NCI-H2196 treated with DMSO at 0.1 percent for 48 hours (cell line): ENCODE measurements around the gene UBE2F.

Source experiments
- DNase-seq: peaks from one replicate; lab custom pipeline; 2025; ENCODE audit not compliant: unreplicated experiment; lab: John Stamatoyannopoulos, UW

The UBE2F gene

DNA sequence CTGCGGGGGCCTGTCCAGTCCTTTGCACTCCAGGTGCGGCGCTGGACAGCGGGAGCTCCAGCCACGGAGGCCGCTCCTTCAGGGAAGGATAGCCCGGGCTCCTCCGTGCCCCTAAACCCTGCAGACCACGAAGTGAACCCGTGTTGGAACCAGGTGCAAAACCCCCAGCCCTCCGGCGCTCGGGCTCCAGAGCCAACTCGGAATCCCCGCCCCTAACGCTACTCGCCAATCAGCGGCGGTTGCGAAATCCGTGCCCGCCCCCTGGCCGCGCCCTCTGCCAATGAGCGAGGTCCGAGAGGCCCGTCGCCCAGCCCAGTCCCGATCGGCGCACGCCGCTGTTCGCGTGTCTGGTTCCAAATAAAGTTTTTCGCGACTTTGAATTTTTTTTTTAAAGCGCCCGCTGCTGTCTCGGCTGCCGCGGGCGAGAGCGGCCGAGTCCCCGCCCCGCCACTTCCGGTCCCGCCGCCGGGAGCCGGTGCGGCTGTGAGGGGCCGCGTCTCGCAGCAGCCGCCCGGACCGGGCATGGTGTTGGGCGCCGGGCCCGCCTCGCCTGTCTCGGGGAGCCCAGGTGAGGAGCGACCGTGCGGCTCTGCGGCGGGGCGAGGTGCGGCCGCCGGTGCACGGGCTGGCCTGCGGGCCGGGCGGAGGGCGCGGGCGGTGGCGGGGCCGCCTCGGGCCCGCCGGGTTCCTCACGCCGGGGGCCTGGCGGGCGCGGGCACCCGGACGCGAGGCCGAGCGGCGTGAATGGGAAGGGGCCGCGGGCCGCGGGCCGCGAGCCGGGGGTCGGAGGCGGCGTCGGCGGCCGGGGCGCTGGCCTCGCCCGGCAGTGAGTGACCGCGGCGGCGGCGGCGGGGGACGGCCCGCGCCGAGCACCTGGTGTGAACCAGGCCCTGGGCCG, at the start of gene UBE2F:
Gene UBE2F, plus strand, starts transcription at position 450 of the 898 bp plus-strand sequence. CDS start 6,094 bp downstream, outside the sequence.
- peak; percentile 95 for DNase-seq

- no peak for DNase-seq
Observed at GRCh38 chr2:237917696-237918374, 49.0 kb upstream of the UBE2F start.

GRCh38 chr2:237919593-237919992, 47.2 kb upstream of the UBE2F start:
- DNase-seq: no peak

- no peak for DNase-seq
Observed at GRCh38 chr2:237920673-237921072, 46.1 kb upstream of the UBE2F start.

GRCh38 chr2:237921967-237922492, 44.8 kb upstream of the UBE2F start:
- DNase-seq: no peak

- DNase-seq: no peak
Observed at GRCh38 chr2:237922641-237923361, 44.0 kb upstream of the UBE2F start.

GRCh38 chr2:237923481-237924163, 43.2 kb upstream of the UBE2F start:
- no peak for DNase-seq

DNA sequence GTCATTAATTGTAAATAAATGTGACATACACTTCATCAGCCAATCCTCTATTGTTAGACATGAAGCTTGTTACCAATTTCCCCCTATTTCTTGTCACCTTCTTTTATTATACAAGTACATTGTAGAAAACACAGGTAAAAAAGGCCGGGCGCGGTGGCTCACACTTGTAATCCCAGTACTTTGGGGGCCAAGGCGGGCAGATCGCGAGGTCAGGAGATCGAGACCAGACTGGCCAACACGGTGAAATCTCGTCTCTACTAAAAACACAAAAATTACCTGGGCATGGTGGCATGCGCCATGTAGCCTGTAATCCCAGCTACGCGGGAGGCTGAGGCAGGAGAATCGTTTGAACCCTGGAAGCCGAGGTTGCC, 42.7 kb upstream of the UBE2F start:
- DNase-seq: no peak

DNA sequence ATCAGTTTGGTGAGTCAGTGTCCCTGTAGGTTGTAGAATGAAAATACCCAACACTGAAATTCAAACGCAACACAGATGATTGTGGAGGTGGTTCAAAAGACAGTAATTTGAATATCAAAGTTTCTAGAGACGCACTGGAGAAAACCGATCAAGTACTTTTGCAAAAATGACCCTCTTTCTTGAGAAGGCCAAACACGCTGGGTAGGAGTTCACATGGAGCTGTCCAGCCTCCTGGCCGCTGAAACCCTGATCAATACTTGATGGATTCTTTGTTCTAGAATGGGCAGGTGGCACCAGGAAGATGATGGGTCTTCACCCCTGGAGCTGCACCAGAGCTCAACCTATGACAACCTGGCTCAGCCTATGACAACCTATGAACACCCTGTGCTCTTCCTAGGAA, 39.7 kb upstream of the UBE2F start:
- DNase-seq: no peak

GRCh38 chr2:237927986-237928385, 38.8 kb upstream of the UBE2F start:
- DNase-seq: peak; percentile 24

DNA sequence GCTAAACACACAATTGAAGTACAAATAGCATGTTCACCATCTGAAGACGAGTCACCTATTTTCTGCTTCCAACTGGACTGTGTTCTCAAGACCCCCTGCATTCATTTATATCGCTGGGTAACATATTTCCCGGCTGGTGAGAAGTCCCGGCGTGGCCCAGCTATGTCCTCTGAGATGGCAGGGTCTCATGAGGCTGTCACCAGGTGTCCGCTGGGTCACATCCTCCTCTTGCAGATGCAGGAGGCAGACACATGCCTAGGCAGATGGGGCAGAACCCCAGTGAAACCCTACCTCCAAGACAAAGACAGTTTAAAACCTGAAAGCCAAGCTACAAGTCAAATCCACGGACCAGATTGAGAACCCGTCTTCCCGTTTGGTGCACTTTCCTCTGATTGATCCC, 36.8 kb upstream of the UBE2F start:
- no peak for DNase-seq

DNA sequence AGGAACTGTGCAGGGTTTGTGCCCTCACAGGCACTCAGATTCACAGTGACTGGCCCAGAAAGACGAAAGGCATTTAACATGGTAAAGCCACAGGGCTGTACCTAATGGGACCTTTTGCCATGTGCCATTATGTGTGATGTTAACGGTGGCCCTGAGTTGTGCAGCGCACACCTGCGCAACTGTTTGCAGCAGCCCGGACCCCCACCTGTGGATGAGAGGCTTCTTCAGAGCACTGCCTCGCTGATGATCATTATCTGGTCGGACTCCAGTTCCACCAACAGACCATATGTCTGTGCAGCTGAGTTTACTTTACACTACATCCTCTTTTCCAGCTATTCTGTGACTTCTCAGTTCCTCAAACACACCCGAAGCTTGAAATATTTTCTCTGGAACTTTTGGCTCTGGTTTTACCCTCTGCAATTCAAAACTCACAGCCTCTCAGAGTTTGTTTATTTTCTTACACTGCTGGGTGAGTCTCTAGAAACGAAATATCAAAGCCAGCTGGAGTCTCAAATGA, 35.6 kb upstream of the UBE2F start:
- DNase-seq: no peak

GRCh38 chr2:237932731-237933131, 34.1 kb upstream of the UBE2F start:
- DNase-seq: no peak

DNA sequence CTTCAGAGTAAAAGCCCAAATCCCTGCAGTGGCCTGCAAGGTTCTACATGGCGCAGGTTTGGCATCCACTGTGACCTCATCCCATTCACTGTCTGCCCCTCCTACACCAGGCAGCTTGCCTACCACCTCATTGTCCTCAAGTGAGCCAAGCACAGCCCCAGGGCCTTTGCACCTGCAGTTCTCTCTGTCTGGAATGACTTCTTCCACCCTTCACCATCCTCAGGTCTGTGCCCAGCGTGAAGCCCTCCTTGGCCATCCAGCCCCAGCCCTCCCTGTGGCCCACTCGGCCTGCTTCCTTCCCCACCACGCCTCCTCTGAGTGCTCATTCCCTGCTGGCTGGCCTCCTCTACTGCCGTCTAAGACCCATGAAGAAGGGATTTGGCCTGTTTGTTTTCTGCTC, 32.6 kb upstream of the UBE2F start:
- DNase-seq: no peak

DNA sequence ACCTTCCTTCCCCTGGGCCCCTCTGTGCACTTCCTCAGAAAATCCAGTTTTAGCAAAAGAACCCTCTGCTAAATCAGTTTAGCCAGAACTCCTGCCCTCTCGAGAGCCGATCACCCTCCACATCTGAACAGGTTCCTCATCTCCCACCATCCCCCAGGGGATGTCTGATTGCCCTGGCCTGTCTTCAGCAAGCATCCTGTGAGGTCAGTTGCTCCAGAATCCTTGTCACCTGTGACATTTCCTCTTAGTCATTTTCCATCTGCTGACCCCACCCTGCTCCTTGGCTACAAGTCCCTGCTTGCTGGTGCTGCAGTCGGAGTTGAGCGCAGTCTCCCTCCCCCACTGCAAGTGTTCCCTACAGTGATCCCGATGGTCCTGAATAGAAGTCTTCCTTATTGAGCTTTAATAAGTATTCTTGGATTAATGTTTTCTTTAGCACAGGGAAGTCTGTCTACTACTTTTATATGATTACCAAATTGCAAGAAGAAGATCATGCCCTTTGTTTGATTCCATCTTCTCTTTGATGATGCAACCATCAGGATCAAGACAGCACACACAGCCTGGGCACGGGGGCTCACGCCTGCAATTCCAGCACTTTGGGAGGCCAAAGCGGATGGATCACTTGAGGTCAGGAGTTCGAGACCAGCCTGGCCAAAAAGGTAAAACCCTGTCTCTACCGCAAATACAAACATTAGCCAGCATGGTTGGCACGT, 30.9 kb upstream of the UBE2F start:
- DNase-seq: no peak

DNA sequence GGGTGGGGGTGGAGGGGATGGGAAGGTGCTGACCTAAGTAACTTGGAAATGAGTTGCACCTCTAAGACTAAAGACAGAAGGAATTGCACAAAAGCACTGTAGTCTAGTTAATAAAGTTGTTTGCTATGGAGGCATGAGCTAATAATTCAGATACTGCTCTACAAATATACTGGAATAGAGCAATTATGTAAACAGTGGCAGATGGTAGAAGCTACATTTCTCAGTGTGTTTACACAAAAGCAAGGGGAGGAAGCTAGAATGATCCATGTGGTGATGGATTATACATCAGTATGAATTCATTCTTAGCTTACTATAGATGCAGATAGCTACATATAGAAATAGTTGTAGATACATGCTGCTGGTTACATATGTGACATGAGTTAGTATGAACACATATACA, 27.6 kb upstream of the UBE2F start:
- no peak for DNase-seq

- no peak for DNase-seq
Observed at GRCh38 chr2:237940828-237941227, 26.0 kb upstream of the UBE2F start.

DNA sequence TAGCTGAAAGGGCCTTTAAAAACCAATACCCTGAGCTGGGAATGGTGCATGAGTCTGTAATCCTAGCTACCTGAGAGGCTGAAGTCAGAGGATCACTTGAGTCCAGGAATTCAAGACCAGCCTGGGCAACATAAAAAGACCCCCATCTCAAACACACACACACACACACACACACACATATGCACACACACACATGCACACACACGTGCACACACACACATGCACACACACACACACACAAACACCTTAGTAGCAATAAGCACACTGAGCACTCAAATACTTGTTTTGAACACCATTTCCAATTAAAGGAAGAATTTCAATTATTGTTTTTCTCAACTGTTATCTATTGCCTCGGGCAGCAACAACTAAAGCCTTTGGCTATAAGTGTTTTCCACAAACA, 25.6 kb upstream of the UBE2F start:
- no peak for DNase-seq

GRCh38 chr2:237942513-237942899, 24.3 kb upstream of the UBE2F start:
- DNase-seq: no peak
